SK-N-SH treated with all-trans-retinoic acid at 6 μM for 48 hours (cell line): ENCODE results near the gene NAB1.

Experiments used
- ATAC-seq: fragments of 200-7000 bp; cut with Tn5 transposase; 3 replicates; pipeline ENCODE4 v1.9.1; 2020; ENCODE audit warnings: mild to moderate bottlenecking, moderate library complexity
- ARNTL ChIP-seq: fragments of 450-650 bp; formaldehyde crosslinking; IDR thresholded peaks from 2 replicates; pipeline ENCODE4 v1.5.0; 2020; ENCODE audit warnings: low read depth, mild to moderate bottlenecking, moderate library complexity, borderline replicate concordance
- BACH2 ChIP-seq: fragments of 250-450 bp; sonication (Bioruptor Pico); IDR thresholded peaks from 2 replicates; pipeline ENCODE4 v1.9.0; 2021; ENCODE audit warnings: mild to moderate bottlenecking, borderline replicate concordance
- CREB5 ChIP-seq: fragments of 250-450 bp; sonication (Bioruptor Pico); IDR thresholded peaks from 2 replicates; pipeline ENCODE4 v1.5.1; 2020; ENCODE audit warnings: low read depth, mild to moderate bottlenecking, moderate library complexity
- CSRNP3 ChIP-seq: fragments of 250-450 bp; sonication (Bioruptor Pico); IDR thresholded peaks from 2 replicates; pipeline ENCODE4 v1.5.1; 2021; ENCODE audit warnings: mild to moderate bottlenecking, moderate library complexity
- GLIS3 ChIP-seq: fragments of 250-450 bp; sonication (Bioruptor Pico); IDR thresholded peaks from 2 replicates; pipeline ENCODE4 v1.5.0; 2020; ENCODE audit warnings: mild to moderate bottlenecking, moderate library complexity
- ISL1 ChIP-seq: fragments of 250-450 bp; sonication (Bioruptor Pico); IDR thresholded peaks from 2 replicates; pipeline ENCODE4 v2.1.2; 2022; ENCODE audit warnings: mild to moderate bottlenecking, moderate library complexity
- OSR1 ChIP-seq: fragments of 250-450 bp; sonication (Bioruptor Pico); IDR thresholded peaks from 2 replicates; pipeline ENCODE4 v1.8.0; 2022; ENCODE audit warnings: moderate library complexity, mild to moderate bottlenecking, inconsistent platforms
- POU6F1 ChIP-seq: fragments of 250-450 bp; sonication (Bioruptor Pico); IDR thresholded peaks from 2 replicates; pipeline ENCODE4 v1.8.0; 2021; ENCODE audit warnings: low read depth, mild to moderate bottlenecking, moderate library complexity, borderline replicate concordance
- SNAI2 ChIP-seq: fragments of 250-450 bp; sonication (Bioruptor Pico); IDR thresholded peaks from 2 replicates; pipeline ENCODE4 v1.5.0; 2020; ENCODE audit warnings: mild to moderate bottlenecking, moderate library complexity
- TCF4 ChIP-seq: fragments of 250-450 bp; sonication (Bioruptor Pico); IDR thresholded peaks from 2 replicates; pipeline ENCODE4 v1.8.0; 2021; ENCODE audit warnings: mild to moderate bottlenecking, moderate library complexity, borderline replicate concordance
- TOX ChIP-seq: fragments of 250-450 bp; sonication (Bioruptor Pico); IDR thresholded peaks from 2 replicates; pipeline ENCODE4 v1.8.0; 2021; ENCODE audit warnings: mild to moderate bottlenecking, moderate library complexity, borderline replicate concordance
- TSHZ2 ChIP-seq: fragments of 250-450 bp; sonication (Bioruptor Pico); IDR thresholded peaks from 2 replicates; pipeline ENCODE4 v1.5.0; 2020; ENCODE audit warnings: mild to moderate bottlenecking, moderate library complexity
- ZFP3 ChIP-seq: fragments of 250-450 bp; sonication (Bioruptor Pico); IDR thresholded peaks from 2 replicates; pipeline ENCODE4 v1.5.0; 2020; ENCODE audit warnings: mild to moderate bottlenecking, moderate library complexity
- ZFP30 ChIP-seq: fragments of 450-650 bp; formaldehyde crosslinking; IDR thresholded peaks from 2 replicates; pipeline ENCODE4 v1.5.0; 2022; ENCODE audit warnings: mild to moderate bottlenecking, moderate library complexity
- ZNF565 ChIP-seq: fragments of 450-650 bp; formaldehyde crosslinking; conservative IDR thresholded peaks from 2 replicates; pipeline ENCODE4 v1.5.0; 2020; ENCODE audit warnings: low read depth, mild to moderate bottlenecking, moderate library complexity
- ZNF70 ChIP-seq: fragments of 450-650 bp; formaldehyde crosslinking; IDR thresholded peaks from 2 replicates; pipeline ENCODE4 v1.5.0; 2020; ENCODE audit warnings: mild to moderate bottlenecking, moderate library complexity
- ZNF8 ChIP-seq: fragments of 450-650 bp; formaldehyde crosslinking; IDR thresholded peaks from 2 replicates; pipeline ENCODE4 v1.5.0; 2020; ENCODE audit warnings: mild to moderate bottlenecking, moderate library complexity

NAB1 gene

GRCh38 chr2:190674966-190675650 is 26.2 kb downstream of the NAB1 start:
- ATAC-seq = no peak
- TF ChIP-seq CSRNP3 = no peak
- no peak for TF ChIP-seq ZNF70
- TF ChIP-seq ZFP30 (CRISPR knock-in tag) = no peak
- no peak for TF ChIP-seq TSHZ2
- no peak for TF ChIP-seq BACH2
- TF ChIP-seq CREB5 = no peak
- TF ChIP-seq TCF4 = no peak
- TF ChIP-seq TOX = no peak
- no peak for TF ChIP-seq POU6F1 (CRISPR knock-in tag)
- no peak for TF ChIP-seq ZFP3 (CRISPR knock-in tag)
- no peak for TF ChIP-seq SNAI2 (CRISPR knock-in tag)
- no peak for TF ChIP-seq ZNF565 (CRISPR knock-in tag)
- TF ChIP-seq GLIS3 (CRISPR knock-in tag) = no peak
- no peak for TF ChIP-seq OSR1 (CRISPR knock-in tag)
- TF ChIP-seq ARNTL (CRISPR knock-in tag) = no peak
- no peak for TF ChIP-seq ISL1 (CRISPR knock-in tag)
- no peak for TF ChIP-seq ZNF8 (CRISPR knock-in tag)

- ATAC-seq = peak; percentile 58
- no peak for TF ChIP-seq CSRNP3
- TF ChIP-seq TCF4 = peak; percentile 37; the same call in 1 of the 2 replicates
- TF ChIP-seq ZFP3 (CRISPR knock-in tag) = no peak
- no peak for TF ChIP-seq POU6F1 (CRISPR knock-in tag)
- TF ChIP-seq TSHZ2 = no peak
- no peak for TF ChIP-seq ISL1 (CRISPR knock-in tag)
These were observed 28.4 kb downstream of the NAB1 start for GRCh38 chr2:190677255-190677654.
